ENCODE data around the gene CACNA2D3. TPM values are rescaled to one million over a fixed set of nuclear protein-coding genes. Genes with fewer than 3 reads are reported as not detected.

The CACNA2D3 gene
- total RNA-seq, 1 experiment from 2014 or later = not detected

DNA sequence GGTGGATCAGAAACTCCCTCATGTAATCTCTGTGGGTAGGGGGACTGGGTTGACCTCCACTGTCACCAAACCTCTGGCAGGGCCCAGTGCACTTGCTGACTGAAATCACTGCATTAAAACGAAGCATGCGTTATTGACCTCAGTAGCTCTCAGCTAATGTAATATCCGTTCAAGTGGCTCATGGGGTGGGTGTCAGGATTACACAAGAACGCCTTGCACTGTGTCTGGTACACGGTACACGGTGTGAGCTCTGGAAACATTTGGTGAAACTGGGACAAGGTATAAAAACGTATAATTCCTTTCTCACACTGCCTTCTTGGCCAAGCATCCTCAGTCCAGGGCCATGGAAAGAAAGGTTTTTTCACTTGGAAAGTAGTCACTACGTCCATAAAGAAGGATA lies 793.6 kb downstream of the CACNA2D3 start:
- in situ Hi-C loops (cut with HindIII; ENCODE audit: low sequenced_read_pairs) = no loop called here
- DNase-seq (ENCODE audit: low spot score) = no peak

GRCh38 chr3:54916732-54917131 lies 794.4 kb downstream of the CACNA2D3 start:
- in situ Hi-C loops (cut with HindIII; ENCODE audit: low sequenced_read_pairs) = no loop called here
- DNase-seq (ENCODE audit: low spot score) = no peak

DNA sequence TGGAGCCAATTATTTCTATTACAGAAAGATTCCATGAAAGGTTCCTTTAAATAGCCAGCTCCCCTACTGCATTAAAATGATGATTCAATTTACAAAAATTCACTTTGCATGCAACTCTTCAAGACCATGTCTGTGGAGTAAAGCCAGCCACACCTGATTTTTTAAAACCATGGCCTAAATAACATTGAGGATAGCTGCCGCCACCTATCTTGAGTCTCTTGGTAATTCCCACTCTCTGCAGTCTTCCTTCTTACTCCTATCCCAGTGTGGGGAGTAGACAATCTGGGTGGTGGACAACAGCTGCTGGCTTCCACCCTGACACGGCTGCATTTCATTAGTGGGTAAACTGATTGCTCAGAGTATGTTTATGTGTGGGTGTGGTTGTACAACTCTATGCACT lies 794.8 kb downstream of the CACNA2D3 start:
- in situ Hi-C loops (cut with HindIII; ENCODE audit: low sequenced_read_pairs) = no loop called here
- no peak for DNase-seq (ENCODE audit: low spot score)

DNA sequence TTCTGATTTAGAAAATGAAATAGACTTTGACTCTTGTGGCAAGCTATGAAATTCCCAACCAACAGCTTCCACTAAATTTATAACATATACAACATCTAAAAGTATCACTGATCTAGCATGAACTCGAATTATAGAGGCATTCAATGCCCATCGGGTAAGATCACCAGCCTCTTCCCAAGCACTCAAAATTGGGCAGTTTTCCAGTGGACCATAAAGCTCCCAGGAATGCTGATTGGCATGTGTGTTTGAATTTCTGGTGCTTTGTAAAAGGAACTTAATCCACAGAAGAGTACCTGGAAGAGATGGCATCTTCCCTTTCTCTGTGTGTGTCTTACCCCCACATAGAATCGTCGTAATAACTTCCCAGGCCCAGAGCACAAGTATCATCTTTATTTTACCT lies 795.5 kb downstream of the CACNA2D3 start:
- in situ Hi-C loops (cut with HindIII; ENCODE audit: low sequenced_read_pairs) = no loop called here
- no peak for DNase-seq (ENCODE audit: low spot score)

- no peak for DNase-seq (ENCODE audit: low spot score)
- in situ Hi-C loops (cut with HindIII; ENCODE audit: low sequenced_read_pairs) = no loop called here
These were observed 796.2 kb downstream of the CACNA2D3 start for GRCh38 chr3:54918516-54918915.

GRCh38 chr3:54928046-54928770 lies 805.9 kb downstream of the CACNA2D3 start, which contains the start of gene LRTM1:
Gene LRTM1 (minus strand): TSS chr3:54928059. CDS start chr3:54927911, 148 bp downstream.
- no peak for DNase-seq (ENCODE audit: low spot score)
- in situ Hi-C loops (cut with HindIII; ENCODE audit: low sequenced_read_pairs) = no loop called here

- DNase-seq (ENCODE audit: low spot score) = peak; percentile 17
- in situ Hi-C loops (cut with HindIII; ENCODE audit: low sequenced_read_pairs) = no loop called here
These were observed 808.8 kb downstream of the CACNA2D3 start for GRCh38 chr3:54931182-54931581.

DNA sequence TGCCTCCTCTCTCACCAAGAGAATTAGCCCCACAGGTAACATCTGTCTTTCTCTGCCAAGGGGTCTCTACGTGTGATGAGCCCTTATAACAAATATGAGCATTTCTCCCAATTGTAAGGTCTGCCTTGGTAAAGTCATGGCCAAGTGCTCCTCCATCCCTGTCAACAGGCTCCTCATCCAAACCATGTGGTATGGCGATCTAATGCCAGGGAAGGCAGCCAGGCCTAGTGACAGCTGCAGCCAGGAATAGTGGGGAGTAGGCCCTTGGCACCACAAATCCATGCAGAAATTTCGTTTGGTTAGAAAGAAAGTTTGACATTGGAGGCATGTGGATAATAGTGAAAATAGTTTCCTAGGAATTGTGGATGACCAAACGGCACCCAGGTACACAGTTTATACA lies 810.3 kb downstream of the CACNA2D3 start:
- peak; percentile 80 for DNase-seq (ENCODE audit: low spot score)
- in situ Hi-C loops (cut with HindIII; ENCODE audit: low sequenced_read_pairs) = no loop called here

DNA sequence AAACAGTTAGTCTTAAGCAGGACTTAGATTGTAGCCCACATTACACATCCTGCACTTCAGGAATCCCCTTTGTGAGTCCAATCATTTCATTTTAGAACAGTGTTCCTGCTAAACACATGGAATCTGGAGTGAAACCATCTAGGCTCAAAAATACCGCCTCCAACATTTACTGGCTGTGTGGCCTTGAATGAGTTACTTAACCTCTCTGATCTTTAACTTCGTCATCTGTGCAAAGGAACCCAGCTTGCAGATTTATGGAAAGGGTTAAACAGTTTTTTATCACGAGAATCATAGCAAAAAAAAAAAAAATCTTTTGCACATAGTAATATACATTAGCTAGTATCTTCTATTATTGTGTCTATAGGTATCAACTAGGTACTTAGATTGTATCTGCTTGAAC lies 813.5 kb downstream of the CACNA2D3 start:
- in situ Hi-C loops (cut with HindIII; ENCODE audit: low sequenced_read_pairs) = no loop called here
- no peak for DNase-seq (ENCODE audit: low spot score)

DNA sequence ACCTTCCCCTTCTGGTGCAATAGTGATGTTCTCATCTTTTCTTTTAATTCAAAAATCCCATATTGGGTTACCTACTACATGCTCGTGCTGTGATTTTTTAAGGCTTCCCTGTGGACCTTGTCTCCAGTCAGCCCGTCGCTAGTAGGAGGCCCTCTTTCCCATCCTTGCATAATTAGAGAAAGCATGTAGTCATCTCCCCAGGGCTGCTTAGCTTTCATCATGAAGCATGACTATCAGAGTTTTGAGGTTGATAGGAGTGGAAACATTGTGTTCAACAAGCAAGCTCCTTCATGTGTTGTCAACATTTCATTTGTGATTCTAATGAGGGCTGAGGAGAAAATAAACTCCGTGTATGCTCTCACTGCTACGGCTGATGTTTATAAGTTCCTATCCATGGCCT lies 814.2 kb downstream of the CACNA2D3 start:
- in situ Hi-C loops (cut with HindIII; ENCODE audit: low sequenced_read_pairs) = no loop called here
- DNase-seq (ENCODE audit: low spot score) = no peak

DNA sequence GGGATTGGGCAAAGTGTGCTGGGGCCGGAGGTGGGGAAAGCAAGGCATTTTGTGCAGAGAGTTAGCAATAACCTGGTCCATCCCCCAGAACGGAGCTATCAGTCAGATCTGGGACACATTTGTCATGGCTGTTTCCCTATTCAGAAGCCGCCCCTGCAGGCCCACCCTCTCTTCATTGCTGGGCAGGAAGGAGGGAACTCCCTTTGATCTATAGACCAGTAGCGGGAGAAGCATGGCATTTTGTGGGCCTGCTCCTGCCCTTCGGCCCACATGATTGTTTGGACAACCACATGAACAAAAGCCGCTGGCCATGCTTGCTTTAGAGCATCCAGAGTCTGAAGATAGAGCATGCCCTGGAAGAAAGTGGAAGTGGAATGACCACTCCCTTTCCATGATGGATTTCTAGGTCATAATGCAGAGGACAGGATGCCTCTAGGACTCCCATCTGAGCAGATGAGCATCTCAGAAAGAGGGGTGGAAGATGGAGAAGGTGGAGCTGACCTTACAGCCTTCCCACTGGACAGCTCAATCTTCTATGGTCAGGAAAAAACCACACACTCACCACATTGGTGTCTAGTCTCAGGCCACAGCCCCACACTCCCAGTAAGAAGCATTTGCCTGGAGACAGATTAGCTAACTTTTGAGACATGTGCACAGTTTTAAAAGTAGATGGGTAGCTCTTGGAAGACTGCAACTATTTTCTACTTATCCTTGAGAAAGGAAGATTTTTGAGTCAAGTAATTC lies 817.4 kb downstream of the CACNA2D3 start:
- in situ Hi-C loops (cut with HindIII; ENCODE audit: low sequenced_read_pairs) = no loop called here
- no peak for DNase-seq (ENCODE audit: low spot score)

GRCh38 chr3:54940971-54941370 lies 818.6 kb downstream of the CACNA2D3 start:
- in situ Hi-C loops (cut with HindIII; ENCODE audit: low sequenced_read_pairs) = no loop called here
- no peak for DNase-seq (ENCODE audit: low spot score)

DNA sequence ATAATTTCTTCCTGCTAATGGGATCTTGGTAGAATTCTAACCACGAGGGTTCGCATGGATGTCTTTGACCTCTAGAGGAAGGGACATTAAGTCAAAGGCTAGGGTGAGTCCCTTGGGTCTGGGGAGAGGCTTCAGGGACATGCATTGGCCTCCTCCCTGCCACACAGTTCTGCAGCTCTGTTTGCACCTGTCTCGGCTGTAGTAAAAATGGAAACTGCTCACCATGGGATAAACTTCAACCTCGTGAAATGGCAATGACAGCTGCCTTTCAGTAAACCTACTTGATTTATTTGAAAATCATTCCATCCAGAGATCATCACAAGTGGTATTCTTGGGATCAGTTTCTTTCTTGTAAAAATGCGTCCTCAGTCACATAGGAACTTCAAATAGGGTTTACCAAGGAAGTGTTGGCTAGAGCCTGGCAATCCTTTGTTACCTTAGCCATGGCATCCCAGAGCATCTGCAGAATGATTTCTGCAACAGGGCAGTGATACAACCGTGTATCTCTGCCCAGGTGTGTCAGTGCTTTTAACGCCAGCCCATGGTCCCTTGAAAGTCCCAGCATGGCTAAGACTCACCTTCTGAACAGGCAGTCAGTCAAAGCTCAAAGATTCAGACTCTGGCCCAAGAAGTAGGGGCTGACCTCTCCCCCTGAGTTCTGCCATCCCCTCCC lies 819.5 kb downstream of the CACNA2D3 start:
- in situ Hi-C loops (cut with HindIII; ENCODE audit: low sequenced_read_pairs) = no loop called here
- DNase-seq (ENCODE audit: low spot score) = no peak

DNA sequence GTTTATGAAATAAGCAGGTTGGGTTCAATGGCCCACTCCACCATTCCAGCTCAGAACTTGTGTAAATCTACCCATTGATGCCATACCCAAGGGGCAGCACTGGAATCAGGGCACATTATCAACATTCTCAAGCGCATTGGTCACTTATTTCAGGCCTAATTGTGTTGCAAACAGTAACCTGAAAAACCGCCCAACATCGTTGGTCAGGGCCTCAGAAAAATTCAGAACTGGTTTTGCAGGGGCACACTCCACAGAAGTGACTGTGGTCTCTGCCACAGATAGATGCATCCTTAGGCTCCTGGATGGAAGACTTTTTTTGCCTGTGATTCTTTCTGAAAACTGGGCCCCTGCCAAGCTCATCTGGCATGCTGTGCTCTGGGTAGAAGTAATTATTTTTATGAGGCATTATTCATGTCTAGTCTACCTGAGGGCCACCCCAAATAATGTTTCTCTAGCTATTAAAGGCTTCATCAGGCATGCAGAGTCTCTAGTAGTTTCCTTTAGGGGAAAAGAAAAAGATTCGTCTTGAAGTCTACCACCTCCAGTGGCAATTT lies 827.2 kb downstream of the CACNA2D3 start:
- in situ Hi-C loops (cut with HindIII; ENCODE audit: low sequenced_read_pairs) = no loop called here
- peak; percentile 9 for DNase-seq (ENCODE audit: low spot score)

DNA sequence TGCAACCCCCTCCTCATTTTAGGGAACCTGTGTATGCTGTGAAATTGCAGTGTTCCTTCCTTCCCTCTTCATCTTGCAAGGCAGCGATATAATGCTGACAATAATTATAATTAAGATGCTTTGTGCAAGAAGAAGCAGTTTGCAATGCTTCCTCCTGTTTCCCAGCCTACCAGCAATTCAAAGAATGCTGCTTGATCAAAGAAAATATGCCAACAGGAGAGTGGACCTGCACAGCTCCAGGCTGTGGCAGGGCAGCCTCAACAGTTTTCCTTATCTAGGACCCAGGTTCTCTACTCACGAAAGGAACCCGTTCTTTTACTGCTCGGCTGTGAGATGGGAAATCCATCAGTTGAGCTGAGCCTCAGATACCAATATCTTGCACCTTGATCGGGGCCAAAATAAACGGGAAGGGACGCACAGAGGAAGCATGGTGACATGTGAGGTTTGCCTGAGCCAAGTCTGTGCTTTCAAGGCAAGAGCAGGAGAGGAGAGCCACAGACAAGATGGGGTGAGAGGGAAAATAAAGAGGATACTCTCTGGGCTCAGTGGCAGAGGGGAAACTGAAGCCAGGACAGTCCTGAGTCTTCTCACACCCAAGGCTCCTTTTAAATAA lies 828.1 kb downstream of the CACNA2D3 start:
- no peak for DNase-seq (ENCODE audit: low spot score)
- in situ Hi-C loops (cut with HindIII; ENCODE audit: low sequenced_read_pairs) = no loop called here

GRCh38 chr3:54951405-54951804 lies 829.1 kb downstream of the CACNA2D3 start:
- DNase-seq (ENCODE audit: low spot score) = peak; percentile 62
- in situ Hi-C loops (cut with HindIII; ENCODE audit: low sequenced_read_pairs) = no loop called here

- in situ Hi-C loops (cut with HindIII; ENCODE audit: low sequenced_read_pairs) = no loop called here
- DNase-seq (ENCODE audit: low spot score) = no peak
These were observed 831.7 kb downstream of the CACNA2D3 start for GRCh38 chr3:54954022-54954421.

DNA sequence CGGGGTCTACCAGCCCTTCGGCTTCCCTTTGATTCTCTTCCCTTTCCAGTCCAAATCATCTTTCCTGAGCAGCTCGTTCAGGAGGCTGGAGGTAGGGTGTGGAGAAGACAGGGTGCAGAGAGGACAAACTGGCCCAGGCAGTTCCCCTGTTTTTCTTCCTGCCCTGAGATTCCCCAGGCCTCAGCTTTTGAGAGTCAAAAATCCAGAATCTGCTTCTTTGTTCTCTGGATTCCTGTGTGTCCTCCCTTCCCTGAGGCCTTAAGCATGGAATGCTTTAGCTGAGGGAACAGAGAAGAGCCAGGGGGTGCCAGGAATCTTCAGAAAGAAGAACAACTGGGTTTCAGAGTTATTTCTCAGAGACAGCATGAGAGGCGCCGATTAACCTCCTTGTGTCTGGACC lies 832.2 kb downstream of the CACNA2D3 start:
- no peak for DNase-seq (ENCODE audit: low spot score)
- in situ Hi-C loops (cut with HindIII; ENCODE audit: low sequenced_read_pairs) = no loop called here

DNA sequence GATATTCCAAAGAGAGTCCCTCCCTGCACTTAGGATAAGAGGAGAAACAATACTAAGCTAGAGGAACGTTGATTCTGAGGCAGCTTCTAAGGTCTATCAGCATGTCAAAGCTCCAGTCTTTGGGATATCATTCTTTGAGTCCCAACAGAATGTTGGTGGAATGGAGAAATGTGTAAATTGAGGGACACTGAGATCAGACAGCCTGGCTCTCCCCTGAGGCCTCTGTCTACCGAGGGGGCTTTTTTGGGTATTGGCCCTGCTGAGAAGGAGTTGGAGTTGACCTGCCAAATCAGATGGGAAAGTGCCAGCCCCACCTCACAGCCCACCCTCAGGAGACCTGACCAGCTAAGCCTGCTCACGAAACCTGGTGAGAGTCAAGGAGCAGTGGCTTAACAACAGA lies 833.1 kb downstream of the CACNA2D3 start:
- no peak for DNase-seq (ENCODE audit: low spot score)
- in situ Hi-C loops (cut with HindIII; ENCODE audit: low sequenced_read_pairs) = no loop called here

GRCh38 chr3:54955941-54956340 lies 833.6 kb downstream of the CACNA2D3 start:
- no peak for DNase-seq (ENCODE audit: low spot score)
- in situ Hi-C loops (cut with HindIII; ENCODE audit: low sequenced_read_pairs) = no loop called here
